Ishikawa (cell line): ENCODE measurements around the gene MYBPC1.

Source experiments
- CEBPB ChIP-seq: IDR thresholded peaks from 2 replicates; pipeline ENCODE4 v1.6.1; 2012
- CREB1 ChIP-seq: IDR thresholded peaks from 2 replicates; pipeline ENCODE4 v1.6.1; 2012; ENCODE audit warnings: low read depth
- EGR1 ChIP-seq: IDR thresholded peaks from 2 replicates; pipeline ENCODE4 v1.6.1; 2012
- EP300 ChIP-seq: IDR thresholded peaks from 2 replicates; pipeline ENCODE4 v1.6.1; 2012; ENCODE audit warnings: borderline replicate concordance
- FOXM1 ChIP-seq: IDR thresholded peaks from 2 replicates; pipeline ENCODE4 v1.6.1; 2012; ENCODE audit warnings: low read depth, borderline replicate concordance
- NFIC ChIP-seq: IDR thresholded peaks from 2 replicates; pipeline ENCODE4 v1.6.1; 2012
- RAD21 ChIP-seq: IDR thresholded peaks from 2 replicates; pipeline ENCODE4 v1.6.1; 2012; ENCODE audit warnings: low read depth
- REST ChIP-seq: IDR thresholded peaks from 2 replicates; pipeline ENCODE4 v1.6.1; 2012; ENCODE audit warnings: low read depth, mild to moderate bottlenecking
- TAF1 ChIP-seq: IDR thresholded peaks from 2 replicates; pipeline ENCODE4 v1.6.1; 2012; ENCODE audit warnings: low read depth, mild to moderate bottlenecking
- TCF12 ChIP-seq: IDR thresholded peaks from 2 replicates; pipeline ENCODE4 v1.6.1; 2012; ENCODE audit warnings: low read depth
- TEAD4 ChIP-seq: IDR thresholded peaks from 2 replicates; pipeline ENCODE4 v1.6.1; 2012
- YY1 ChIP-seq: IDR thresholded peaks from 2 replicates; pipeline ENCODE4 v1.6.1; 2012; ENCODE audit warnings: low read depth
- ZBTB7A ChIP-seq: IDR thresholded peaks from 2 replicates; pipeline ENCODE4 v1.6.1; 2012; ENCODE audit warnings: low read depth
- TF ChIP-seq, protein P1 (sequence below): IDR thresholded peaks from 2 replicates; pipeline ENCODE4 v1.6.1; 2012
- TF ChIP-seq, protein P2 (sequence below): IDR thresholded peaks from 2 replicates; pipeline ENCODE4 v1.6.1; 2012

The MYBPC1 gene

GRCh38 chr12:101604132-101604531 is 9.4 kb downstream of the MYBPC1 start:
- TF ChIP-seq TEAD4 (no peak), CREB1 (no peak), EGR1 (no peak), CEBPB (no peak), REST (no peak), TAF1 (no peak), ZBTB7A (no peak)
- TF ChIP-seq, protein P1, sequence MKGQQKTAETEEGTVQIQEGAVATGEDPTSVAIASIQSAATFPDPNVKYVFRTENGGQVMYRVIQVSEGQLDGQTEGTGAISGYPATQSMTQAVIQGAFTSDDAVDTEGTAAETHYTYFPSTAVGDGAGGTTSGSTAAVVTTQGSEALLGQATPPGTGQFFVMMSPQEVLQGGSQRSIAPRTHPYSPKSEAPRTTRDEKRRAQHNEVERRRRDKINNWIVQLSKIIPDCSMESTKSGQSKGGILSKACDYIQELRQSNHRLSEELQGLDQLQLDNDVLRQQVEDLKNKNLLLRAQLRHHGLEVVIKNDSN, result no peak
- TF ChIP-seq, protein P2, sequence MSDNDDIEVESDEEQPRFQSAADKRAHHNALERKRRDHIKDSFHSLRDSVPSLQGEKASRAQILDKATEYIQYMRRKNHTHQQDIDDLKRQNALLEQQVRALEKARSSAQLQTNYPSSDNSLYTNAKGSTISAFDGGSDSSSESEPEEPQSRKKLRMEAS, result no peak

GRCh38 chr12:101607894-101608293 is 13.1 kb downstream of the MYBPC1 start:
- TF ChIP-seq CREB1 (no peak), NFIC (no peak), REST (no peak), RAD21 (no peak), EGR1 (no peak), YY1 (no peak), EP300 (no peak), TCF12 (no peak), FOXM1 (no peak), CEBPB (no peak), TEAD4 (no peak), ZBTB7A (no peak), TAF1 (no peak)
- TF ChIP-seq, protein P1, result no peak
- TF ChIP-seq, protein P2, result no peak

DNA sequence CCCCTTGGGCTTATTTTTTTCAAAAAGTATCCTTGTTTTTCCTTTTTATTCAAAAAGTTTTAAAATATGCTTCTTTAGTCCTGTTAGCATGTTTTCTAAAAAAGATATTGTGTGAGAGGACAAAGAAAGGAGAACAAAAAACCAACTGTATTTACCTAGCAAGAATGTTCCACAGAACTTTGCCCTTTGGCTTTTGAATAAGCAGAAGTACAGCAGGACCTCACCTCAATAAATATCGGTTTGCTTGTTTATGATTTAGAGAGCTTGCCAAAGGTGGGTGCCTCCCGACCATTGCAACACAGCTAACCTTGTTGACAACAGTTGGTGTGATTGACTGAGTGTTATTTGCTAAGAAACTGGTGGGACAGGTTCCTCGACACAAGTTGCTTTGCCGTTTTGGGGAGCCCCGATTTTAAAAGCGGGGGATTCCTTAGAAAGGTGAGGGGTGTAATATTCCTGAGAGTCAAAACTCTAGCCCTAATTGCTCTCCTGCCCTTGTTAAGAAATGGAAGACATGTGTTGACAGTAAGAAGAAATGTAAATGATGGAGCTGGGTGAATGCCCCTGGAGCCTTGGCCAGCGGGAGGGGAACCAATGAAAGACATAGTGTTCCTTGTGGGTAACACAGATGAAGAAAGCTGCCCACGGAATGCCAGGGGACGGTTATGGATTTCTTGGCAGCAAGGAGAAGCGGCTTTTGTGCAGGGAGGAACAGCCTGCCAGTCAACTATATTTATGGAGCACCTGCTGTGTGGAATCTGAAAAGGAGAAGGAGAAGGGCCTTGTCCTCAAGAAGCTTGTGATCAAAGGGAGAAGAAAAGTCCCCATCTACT is 13.7 kb downstream of the MYBPC1 start:
- no peak for TF ChIP-seq TEAD4
- peak; percentile 20; the same call in 1 of the 2 replicates for TF ChIP-seq CEBPB
- TF ChIP-seq YY1, result no peak

DNA sequence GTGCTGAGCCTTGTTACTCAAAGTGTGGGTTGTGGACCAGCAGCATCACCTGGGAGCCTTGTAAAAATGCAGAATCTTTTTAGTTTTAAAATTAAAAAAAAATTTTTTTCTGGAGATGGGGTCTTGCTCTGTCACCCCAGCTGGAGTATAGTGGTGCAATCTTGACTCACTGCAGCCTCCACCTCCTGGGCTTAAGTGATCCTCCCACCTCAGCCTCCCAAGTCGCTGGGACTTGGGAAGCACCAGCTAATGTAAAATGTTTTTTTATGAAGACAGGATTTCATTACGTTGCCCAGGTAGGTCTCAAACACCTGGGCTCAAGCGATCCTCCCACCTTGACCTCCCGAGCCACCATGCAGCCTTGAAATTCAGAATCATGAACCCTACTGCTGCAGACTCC is 14.4 kb downstream of the MYBPC1 start:
- TF ChIP-seq TCF12, result no peak
- TF ChIP-seq, protein P1, result no peak
- TF ChIP-seq, protein P2, result no peak
- TF ChIP-seq CREB1, result no peak
- TF ChIP-seq NFIC, result no peak
- TF ChIP-seq YY1, result no peak
- TF ChIP-seq FOXM1, result no peak
- TF ChIP-seq EGR1, result no peak
- no peak for TF ChIP-seq TEAD4
- TF ChIP-seq REST, result no peak
- no peak for TF ChIP-seq TAF1
- no peak for TF ChIP-seq EP300
- no peak for TF ChIP-seq RAD21
- no peak for TF ChIP-seq CEBPB
- no peak for TF ChIP-seq ZBTB7A
